SJCRH30 (cell line): ENCODE data around the gene CHIT1. TPM values are rescaled to one million over a fixed set of nuclear protein-coding genes. Genes with fewer than 3 reads are reported as not detected.

ENCODE experiments used
- DNase-seq, 2 experiments: peaks; one replicate each; pipeline ENCODE4 v3.0.0-alpha.2; 2015 to 2020
- H3K27ac ChIP-seq: fragments of 250-450 bp; sonication (Bioruptor Pico); 2 replicates; pipeline ENCODE4 v1.5.1; 2020; ENCODE audit warnings: mild to moderate bottlenecking, moderate library complexity
- H3K27me3 ChIP-seq: fragments of 250-450 bp; sonication (Bioruptor Pico); 2 replicates; pipeline ENCODE4 v1.5.1; 2020; ENCODE audit warnings: mild to moderate bottlenecking, moderate library complexity
- H3K36me3 ChIP-seq: fragments of 250-450 bp; sonication (Bioruptor Pico); 2 replicates; pipeline ENCODE4 v1.5.1; 2020; ENCODE audit warnings: mild to moderate bottlenecking, moderate library complexity
- H3K4me1 ChIP-seq: fragments of 250-450 bp; sonication (Bioruptor Pico); 2 replicates; pipeline ENCODE4 v1.5.1; 2020; ENCODE audit warnings: mild to moderate bottlenecking, moderate library complexity
- H3K4me3 ChIP-seq: fragments of 250-450 bp; sonication (Bioruptor Pico); 2 replicates; pipeline ENCODE4 v1.5.1; 2020; ENCODE audit warnings: mild to moderate bottlenecking, moderate library complexity
- H3K9me3 ChIP-seq: fragments of 250-450 bp; sonication (Bioruptor Pico); replicated peaks from 2 replicates; pipeline ENCODE4 v1.5.1; 2020; ENCODE audit warnings: mild to moderate bottlenecking, moderate library complexity
- total RNA-seq: library from RNA; depleted of rRNA; stranded (reverse); fragments of >200 nt; shearing (Covaris generic); gene quantifications from 2 replicates; pipeline ENCODE4 v1.2.3, GENCODE V29; 2014

The CHIT1 gene
- total RNA-seq, 1 experiment from 2014 or later = 0.08 TPM

- Histone ChIP-seq H3K27me3 (no peaks in the 10 kb centered on the region), H3K4me3 (no peak overlapping the region), H3K36me3 (no peaks in the 10 kb centered on the region), H3K27ac (no peak overlapping the region), H3K9me3 (no peaks in the 10 kb centered on the region), H3K4me1 (peaks cover 50% of the 10 kb centered on the region)
- peak; percentile 74 to 78 for DNase-seq
These were observed 13.9 kb downstream of the CHIT1 start for GRCh38 chr1:203215573-203215972.

- H3K9me3 ChIP-seq = 0 out of 2 replicates have a peak, but pooled peaks cover 1% of the 10 kb centered on the region
- H3K4me3 ChIP-seq = no peak overlapping the region
- H3K27me3 ChIP-seq = no peaks in the 10 kb centered on the region
- no peak for DNase-seq
- no peaks in the 10 kb centered on the region for H3K36me3 ChIP-seq
- H3K27ac ChIP-seq = no peak overlapping the region; the same call in 1 of the 2 replicates
- peaks cover 50% of the 10 kb centered on the region for H3K4me1 ChIP-seq
These were observed 14.6 kb downstream of the CHIT1 start for GRCh38 chr1:203214871-203215270.

GRCh38 chr1:203213126-203213525 is 16.3 kb downstream of the CHIT1 start:
- no peak overlapping the region for H3K27ac ChIP-seq
- no peak for DNase-seq
- H3K36me3 ChIP-seq = no peaks in the 10 kb centered on the region
- H3K4me1 ChIP-seq = peaks cover 57% of the 10 kb centered on the region
- H3K9me3 ChIP-seq = 0 out of 2 replicates have a peak, but pooled peaks cover 3% of the 10 kb centered on the region
- H3K27me3 ChIP-seq = no peaks in the 10 kb centered on the region
- no peak overlapping the region for H3K4me3 ChIP-seq

- Histone ChIP-seq H3K9me3 (0 out of 2 replicates have a peak, but pooled peaks cover 3% of the 10 kb centered on the region), H3K4me1 (peaks cover 66% of the 10 kb centered on the region), H3K4me3 (no peak overlapping the region), H3K27ac (no peak overlapping the region; the same call in 1 of the 2 replicates), H3K27me3 (no peaks in the 10 kb centered on the region), H3K36me3 (no peaks in the 10 kb centered on the region)
- peak; percentile 81 to 82 for DNase-seq
These were observed 17.7 kb downstream of the CHIT1 start for GRCh38 chr1:203211812-203212211.

- Histone ChIP-seq H3K27me3 (no peaks in the 10 kb centered on the region), H3K4me1 (peaks cover 67% of the 10 kb centered on the region), H3K9me3 (0 out of 2 replicates have a peak, but pooled peaks cover 3% of the 10 kb centered on the region), H3K4me3 (no peak overlapping the region), H3K36me3 (no peaks in the 10 kb centered on the region), H3K27ac (no peak overlapping the region; the same call in 1 of the 2 replicates)
- no peak for DNase-seq
These were observed 18.5 kb downstream of the CHIT1 start for GRCh38 chr1:203210988-203211387.

- no peaks in the 10 kb centered on the region for H3K27me3 ChIP-seq
- no peak overlapping the region for H3K4me3 ChIP-seq
- no peak overlapping the region for H3K27ac ChIP-seq
These were observed 19.1 kb downstream of the CHIT1 start for GRCh38 chr1:203210350-203210749.

GRCh38 chr1:203208181-203208580 is 21.3 kb downstream of the CHIT1 start:
- H3K9me3 ChIP-seq = 0 out of 2 replicates have a peak, but pooled peaks cover 3% of the 10 kb centered on the region
- no peak for DNase-seq
- peak overlapping the region; percentile 83; the same call in 1 of the 2 replicates for H3K27ac ChIP-seq

More at GRCh38 chr1:203210350-203210749, 19.1 kb downstream of the CHIT1 start:
- no peak for DNase-seq
- Histone ChIP-seq H3K4me1 (peaks cover 67% of the 10 kb centered on the region), H3K36me3 (no peaks in the 10 kb centered on the region), H3K9me3 (0 out of 2 replicates have a peak, but pooled peaks cover 3% of the 10 kb centered on the region)

GRCh38 chr1:203207751-203208150 is 21.7 kb downstream of the CHIT1 start:
- no peak overlapping the region for H3K4me3 ChIP-seq
- no peaks in the 10 kb centered on the region for H3K27me3 ChIP-seq
- peaks cover 75% of the 10 kb centered on the region for H3K4me1 ChIP-seq
- no peaks in the 10 kb centered on the region for H3K36me3 ChIP-seq
- DNase-seq = peak in 1 of 2 experiments; percentile 46
- 0 out of 2 replicates have a peak, but pooled peaks cover 3% of the 10 kb centered on the region for H3K9me3 ChIP-seq
- H3K27ac ChIP-seq = peak overlapping the region; percentile 83; the same call in 1 of the 2 replicates

More at GRCh38 chr1:203208181-203208580, 21.3 kb downstream of the CHIT1 start:
- peaks cover 76% of the 10 kb centered on the region for H3K4me1 ChIP-seq
- no peaks in the 10 kb centered on the region for H3K27me3 ChIP-seq
- no peaks in the 10 kb centered on the region for H3K36me3 ChIP-seq
- no peak overlapping the region for H3K4me3 ChIP-seq

GRCh38 chr1:203206129-203206687 is 23.3 kb downstream of the CHIT1 start:
- H3K4me1 ChIP-seq = peaks cover 68% of the 10 kb centered on the region
- DNase-seq = peak; percentile 91 to 96
- H3K36me3 ChIP-seq = no peaks in the 10 kb centered on the region
- no peak overlapping the region for H3K4me3 ChIP-seq
- no peaks in the 10 kb centered on the region for H3K27me3 ChIP-seq
- 0 out of 2 replicates have a peak, but pooled peaks cover 3% of the 10 kb centered on the region for H3K9me3 ChIP-seq
- peak overlapping the region; percentile 83 for H3K27ac ChIP-seq

GRCh38 chr1:203204756-203205155 is 24.7 kb downstream of the CHIT1 start:
- no peaks in the 10 kb centered on the region for H3K36me3 ChIP-seq
- no peak overlapping the region for H3K4me3 ChIP-seq
- no peak overlapping the region; the same call in 1 of the 2 replicates for H3K27ac ChIP-seq
- H3K27me3 ChIP-seq = no peaks in the 10 kb centered on the region
- peak in 1 of 2 experiments; percentile 36 for DNase-seq
- peaks cover 74% of the 10 kb centered on the region for H3K4me1 ChIP-seq
- 0 out of 2 replicates have a peak, but pooled peaks cover under 1% of the 10 kb centered on the region for H3K9me3 ChIP-seq

GRCh38 chr1:203202431-203203245 is 26.8 kb downstream of the CHIT1 start:
- Histone ChIP-seq H3K4me3 (no peak overlapping the region), H3K27me3 (no peaks in the 10 kb centered on the region), H3K27ac (no peak overlapping the region), H3K4me1 (peaks cover 71% of the 10 kb centered on the region), H3K9me3 (no peaks in the 10 kb centered on the region), H3K36me3 (no peaks in the 10 kb centered on the region)
- peak in 1 of 2 experiments; percentile 40 for DNase-seq

- no peak overlapping the region for H3K4me3 ChIP-seq
- peaks cover 3% of the 10 kb centered on the region for H3K9me3 ChIP-seq
- peaks cover 66% of the 10 kb centered on the region for H3K4me1 ChIP-seq
- H3K27ac ChIP-seq = no peak overlapping the region
- no peaks in the 10 kb centered on the region for H3K27me3 ChIP-seq
- no peak for DNase-seq
- H3K36me3 ChIP-seq = no peaks in the 10 kb centered on the region
These were observed 27.8 kb downstream of the CHIT1 start for GRCh38 chr1:203201516-203202205.

GRCh38 chr1:203200916-203201315 is 28.6 kb downstream of the CHIT1 start:
- H3K27ac ChIP-seq = no peak overlapping the region
- H3K4me3 ChIP-seq = no peak overlapping the region
- peaks cover 64% of the 10 kb centered on the region for H3K4me1 ChIP-seq
- H3K9me3 ChIP-seq = peaks cover 3% of the 10 kb centered on the region
- peak in 1 of 2 experiments; percentile 62 for DNase-seq
- H3K27me3 ChIP-seq = no peaks in the 10 kb centered on the region
- H3K36me3 ChIP-seq = no peaks in the 10 kb centered on the region

GRCh38 chr1:203199816-203200571 is 29.5 kb downstream of the CHIT1 start:
- DNase-seq = no peak
- H3K4me3 ChIP-seq = no peak overlapping the region
- no peaks in the 10 kb centered on the region for H3K27me3 ChIP-seq
- no peaks in the 10 kb centered on the region for H3K36me3 ChIP-seq
- H3K4me1 ChIP-seq = peaks cover 55% of the 10 kb centered on the region
- H3K27ac ChIP-seq = no peak overlapping the region
- H3K9me3 ChIP-seq = peaks cover 3% of the 10 kb centered on the region
